ENCODE measurements around the gene TGFB1I1. TPM values are rescaled to one million over a fixed set of nuclear protein-coding genes. Genes with fewer than 3 reads are reported as not detected.

Gene TGFB1I1
- total and polyA plus RNA-seq, 2 of the 13 experiments (the other 11 are each of a cell fraction or from before 2014, with no cell fraction given): 0.80 to 2.9 TPM

DNA sequence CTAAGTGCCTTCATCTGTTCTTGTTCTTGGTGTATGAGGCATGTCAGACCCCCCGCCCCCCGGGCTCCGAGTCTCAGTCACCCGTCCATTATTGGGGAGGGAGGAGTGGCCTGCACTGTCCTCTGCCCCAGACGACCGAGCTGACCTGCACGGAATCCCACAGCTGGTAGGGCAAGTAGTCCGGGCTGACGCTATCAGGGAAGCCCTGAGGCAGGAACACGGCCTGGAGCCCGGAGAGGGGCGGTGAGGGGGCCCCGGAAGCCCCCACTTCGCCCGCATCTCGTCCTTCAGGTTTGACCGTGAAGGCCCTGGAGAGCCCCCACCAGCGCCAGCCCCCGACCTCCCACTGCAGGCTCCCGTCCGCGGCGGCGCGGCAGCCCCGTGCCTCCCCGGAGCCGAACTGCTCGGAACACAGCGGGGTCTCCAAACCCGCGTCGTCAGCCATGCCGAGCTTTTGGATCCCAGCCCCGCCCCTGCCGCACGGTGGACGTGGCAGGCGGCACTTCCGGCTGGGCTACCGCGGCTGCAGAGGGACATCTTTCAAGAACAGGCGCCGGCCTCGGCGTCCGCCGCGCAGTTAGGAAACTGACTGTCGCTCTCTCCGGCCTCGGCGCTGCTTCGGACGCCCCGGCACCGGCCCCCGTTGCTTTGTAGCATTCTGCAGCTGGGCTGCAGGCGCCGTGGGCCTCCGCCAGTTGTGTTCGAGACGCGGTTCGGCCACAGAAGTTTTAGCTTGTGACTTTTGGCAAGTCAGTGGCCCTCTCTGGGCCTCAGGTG is 36.2 kb downstream of the TGFB1I1 start, which contains the start of gene RUSF1 (continued):
- no peak for TF ChIP-seq ZNF850 (CRISPR knock-in tag; conservative IDR thresholded peaks at IDR 0.05)
- no peak for TF ChIP-seq MAFK (conservative IDR thresholded peaks at IDR 0.05 in 1 of 2, IDR thresholded peaks at IDR 0.05 in 1 of 2; ENCODE audit: low read length in 2 of 2)
- 0 out of 2 replicates have a peak, but pooled peaks have one; percentile 29 for TF ChIP-seq ZNF674 (CRISPR knock-in tag; IDR thresholded peaks at IDR 0.05; ENCODE audit: low read depth)
- TF ChIP-seq ZFP36L2 (CRISPR knock-in tag; IDR thresholded peaks at IDR 0.05): 0 out of 2 replicates have a peak, but pooled peaks have one; percentile 68
- 0 out of 2 replicates have a peak, but pooled peaks have one; percentile 17 for TF ChIP-seq RFX5 (IDR thresholded peaks at IDR 0.05; ENCODE audit: low read depth, low read length)
- TF ChIP-seq SIX1 (CRISPR knock-in tag; IDR thresholded peaks at IDR 0.05; ENCODE audit: borderline replicate concordance): peak; percentile 16; the same call in 1 of the 2 replicates
- TF ChIP-seq HMGA1 (CRISPR knock-in tag; conservative IDR thresholded peaks at IDR 0.05): no peak
- peak; percentile 97 for TF ChIP-seq TOE1 (CRISPR knock-in tag; IDR thresholded peaks at IDR 0.05)
- TF ChIP-seq, protein P1, sequence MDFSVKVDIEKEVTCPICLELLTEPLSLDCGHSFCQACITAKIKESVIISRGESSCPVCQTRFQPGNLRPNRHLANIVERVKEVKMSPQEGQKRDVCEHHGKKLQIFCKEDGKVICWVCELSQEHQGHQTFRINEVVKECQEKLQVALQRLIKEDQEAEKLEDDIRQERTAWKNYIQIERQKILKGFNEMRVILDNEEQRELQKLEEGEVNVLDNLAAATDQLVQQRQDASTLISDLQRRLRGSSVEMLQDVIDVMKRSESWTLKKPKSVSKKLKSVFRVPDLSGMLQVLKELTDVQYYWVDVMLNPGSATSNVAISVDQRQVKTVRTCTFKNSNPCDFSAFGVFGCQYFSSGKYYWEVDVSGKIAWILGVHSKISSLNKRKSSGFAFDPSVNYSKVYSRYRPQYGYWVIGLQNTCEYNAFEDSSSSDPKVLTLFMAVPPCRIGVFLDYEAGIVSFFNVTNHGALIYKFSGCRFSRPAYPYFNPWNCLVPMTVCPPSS (IDR thresholded peaks at IDR 0.05): no peak
- TF ChIP-seq ETV5 (CRISPR knock-in tag; IDR thresholded peaks at IDR 0.05; ENCODE audit: borderline replicate concordance): peak; percentile 96
- no peak; the same call in 1 of the 2 replicates for TF ChIP-seq ZBTB43 (CRISPR knock-in tag; conservative IDR thresholded peaks at IDR 0.05)
- TF ChIP-seq, protein P2, sequence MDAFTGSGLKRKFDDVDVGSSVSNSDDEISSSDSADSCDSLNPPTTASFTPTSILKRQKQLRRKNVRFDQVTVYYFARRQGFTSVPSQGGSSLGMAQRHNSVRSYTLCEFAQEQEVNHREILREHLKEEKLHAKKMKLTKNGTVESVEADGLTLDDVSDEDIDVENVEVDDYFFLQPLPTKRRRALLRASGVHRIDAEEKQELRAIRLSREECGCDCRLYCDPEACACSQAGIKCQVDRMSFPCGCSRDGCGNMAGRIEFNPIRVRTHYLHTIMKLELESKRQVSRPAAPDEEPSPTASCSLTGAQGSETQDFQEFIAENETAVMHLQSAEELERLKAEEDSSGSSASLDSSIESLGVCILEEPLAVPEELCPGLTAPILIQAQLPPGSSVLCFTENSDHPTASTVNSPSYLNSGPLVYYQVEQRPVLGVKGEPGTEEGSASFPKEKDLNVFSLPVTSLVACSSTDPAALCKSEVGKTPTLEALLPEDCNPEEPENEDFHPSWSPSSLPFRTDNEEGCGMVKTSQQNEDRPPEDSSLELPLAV (CRISPR knock-in tag; conservative IDR thresholded peaks at IDR 0.05; ENCODE audit: low read depth): no peak
- peak; percentile 93 for TF ChIP-seq GPN1 (CRISPR knock-in tag; IDR thresholded peaks at IDR 0.05; ENCODE audit: borderline replicate concordance)
- TF ChIP-seq, protein P3, sequence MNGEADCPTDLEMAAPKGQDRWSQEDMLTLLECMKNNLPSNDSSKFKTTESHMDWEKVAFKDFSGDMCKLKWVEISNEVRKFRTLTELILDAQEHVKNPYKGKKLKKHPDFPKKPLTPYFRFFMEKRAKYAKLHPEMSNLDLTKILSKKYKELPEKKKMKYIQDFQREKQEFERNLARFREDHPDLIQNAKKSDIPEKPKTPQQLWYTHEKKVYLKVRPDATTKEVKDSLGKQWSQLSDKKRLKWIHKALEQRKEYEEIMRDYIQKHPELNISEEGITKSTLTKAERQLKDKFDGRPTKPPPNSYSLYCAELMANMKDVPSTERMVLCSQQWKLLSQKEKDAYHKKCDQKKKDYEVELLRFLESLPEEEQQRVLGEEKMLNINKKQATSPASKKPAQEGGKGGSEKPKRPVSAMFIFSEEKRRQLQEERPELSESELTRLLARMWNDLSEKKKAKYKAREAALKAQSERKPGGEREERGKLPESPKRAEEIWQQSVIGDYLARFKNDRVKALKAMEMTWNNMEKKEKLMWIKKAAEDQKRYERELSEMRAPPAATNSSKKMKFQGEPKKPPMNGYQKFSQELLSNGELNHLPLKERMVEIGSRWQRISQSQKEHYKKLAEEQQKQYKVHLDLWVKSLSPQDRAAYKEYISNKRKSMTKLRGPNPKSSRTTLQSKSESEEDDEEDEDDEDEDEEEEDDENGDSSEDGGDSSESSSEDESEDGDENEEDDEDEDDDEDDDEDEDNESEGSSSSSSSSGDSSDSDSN (CRISPR knock-in tag; IDR thresholded peaks at IDR 0.05): peak; percentile 94
- peak; percentile 89; the same call in 1 of the 2 replicates for TF ChIP-seq ZNF124 (CRISPR knock-in tag; IDR thresholded peaks at IDR 0.05)
- TF ChIP-seq REST (IDR thresholded peaks at IDR 0.05; ENCODE audit: borderline replicate concordance in 1 of 2, low read depth in 1 of 2, low read length in 2 of 2): peak in 1 of 2 experiments; percentile 78; a peak in 1 of 4 replicates
- TF ChIP-seq ZFP1 (CRISPR knock-in tag; IDR thresholded peaks at IDR 0.05): peak; percentile 85; the same call in 1 of the 2 replicates
